Uterus (tissue), 4 donors: ENCODE measurements around the gene MORN4. TPM values are rescaled to one million over a fixed set of nuclear protein-coding genes. Genes with fewer than 3 reads are reported as not detected.

ENCODE experiments used
- DNase-seq, 2 donors: peaks; one replicate each; pipeline ENCODE4 v3.0.0-alpha.2; 2019 to 2020
- H3K27ac ChIP-seq, 2 donors: fragments of 200-600 bp; sonication (generic); 1 replicate in 1 of 2; 2 replicates in 1 of 2; pipeline ENCODE4 v1.5.1; 2016 to 2018
- H3K27me3 ChIP-seq, 2 donors: fragments of 200-600 bp; sonication (generic); one replicate each; pipeline ENCODE4 v1.5.1; 2018 to 2019; ENCODE audit warnings: control low read depth in 1 of 2
- H3K36me3 ChIP-seq, 2 donors: fragments of 200-600 bp; sonication (generic); one replicate each; pipeline ENCODE4 v1.5.1; 2019; ENCODE audit warnings: control low read depth in 1 of 2
- H3K4me1 ChIP-seq, 2 donors: fragments of 200-600 bp; sonication (generic); one replicate each; pipeline ENCODE4 v1.5.1; 2018 to 2019; ENCODE audit warnings: control low read depth in 1 of 2
- H3K4me3 ChIP-seq, 2 donors: fragments of 200-600 bp; sonication (generic); 1 replicate in 1 of 2; 2 replicates in 1 of 2; pipeline ENCODE4 v1.5.1; 2018 to 2019; ENCODE audit warnings: mild to moderate bottlenecking in 1 of 2
- H3K9me3 ChIP-seq, 2 donors: fragments of 200-600 bp; sonication (generic); one replicate each; pipeline ENCODE4 v1.5.1; 2019; ENCODE audit warnings: control low read depth in 1 of 2
- CTCF ChIP-seq, 4 experiments: fragments of 200-600 bp in 2 of 4; fragments of 450-650 bp in 2 of 4; sonication (generic) in 2 of 4; IDR thresholded peaks; one replicate each; pipeline ENCODE4 v1.5.1; 2016 to 2019; ENCODE audit warnings: antibody characterized with exemption in 4 of 4, mild to moderate bottlenecking in 2 of 4, moderate library complexity in 1 of 4
- POLR2A ChIP-seq, 2 donors: fragments of 450-650 bp; IDR thresholded peaks; one replicate each; pipeline ENCODE4 v1.6.1; 2016; ENCODE audit warnings: antibody characterized with exemption in 2 of 2, mild to moderate bottlenecking in 1 of 2, moderate library complexity in 1 of 2
- intact Hi-C: fragments of 100-400 bp; cut with DNase I; formaldehyde crosslinking; loops from one replicate; pipeline ENCODE4 v1.15.1; 2023; ENCODE audit warnings: low total_unique reads
- total RNA-seq, 4 donors: library from RNA; depleted of rRNA in 3 of 4; stranded (reverse); fragments of >200 nt in 3 of 4; gene quantifications; one replicate each; pipeline versions ENCODE4 v1.1.0 to v1.2.4, GENCODE V29; 2014 to 2023
- donor health status: DM: yes; HTN: yes; CAD: no.

MORN4 gene
- total RNA-seq: 10 to 100 TPM in 3 of 4 donors, 1 to 10 TPM in 1; 3.1 to 11.5 (median 10.8) TPM

GRCh38 chr10:97632949-97633884, at the start of gene MORN4:
TSS of gene MORN4 (minus strand) at chr10:97633500. CDS start at chr10:97619653, 13,847 bp downstream.
- intact Hi-C loops: no loop called here
- H3K27me3 ChIP-seq: no peaks in the 10 kb centered on the region
- no peaks in the 10 kb centered on the region for H3K4me1 ChIP-seq
- H3K36me3 ChIP-seq: no peaks in the 10 kb centered on the region
- peak; percentile 92 to 93 for DNase-seq
- H3K4me3 ChIP-seq: peak within 1 kb of the TSS; percentile 58 to 75
- peak in 2 of 4 experiments; percentile 3 to 6 for TF ChIP-seq CTCF (IDR thresholded peaks at IDR 0.05)
- no peak for TF ChIP-seq POLR2A (IDR thresholded peaks at IDR 0.05)
- no peaks in the 10 kb centered on the region for H3K9me3 ChIP-seq
- peak within 1 kb of the TSS; percentile 50 to 55 for H3K27ac ChIP-seq

GRCh38 chr10:97682042-97682441, 48.7 kb upstream of the MORN4 start:
- TF ChIP-seq POLR2A (IDR thresholded peaks at IDR 0.05) (no peak), CTCF (IDR thresholded peaks at IDR 0.05) (no peak)
- Histone ChIP-seq H3K4me1 (peaks cover 6 to 7% of the 10 kb centered on the region in 2 donors), H3K36me3 (no peaks in the 10 kb centered on the region), H3K27me3 (no peaks in the 10 kb centered on the region), H3K27ac (peak overlapping the region; percentile 12 to 35), H3K9me3 (no peaks in the 10 kb centered on the region), H3K4me3 (no peak overlapping the region)
- intact Hi-C loops: no loop called here
- no peak for DNase-seq

- intact Hi-C loops: loop anchor here (5.0 kb wide), 1 partner anchor 53 kb away; no protein-coding TSS in a partner anchor
- H3K4me1 ChIP-seq: peaks cover 0 to under 1% of the 10 kb centered on the region in 2 donors
Measured at GRCh38 chr10:97679594-97679993, 46.3 kb upstream of the MORN4 start.

DNA sequence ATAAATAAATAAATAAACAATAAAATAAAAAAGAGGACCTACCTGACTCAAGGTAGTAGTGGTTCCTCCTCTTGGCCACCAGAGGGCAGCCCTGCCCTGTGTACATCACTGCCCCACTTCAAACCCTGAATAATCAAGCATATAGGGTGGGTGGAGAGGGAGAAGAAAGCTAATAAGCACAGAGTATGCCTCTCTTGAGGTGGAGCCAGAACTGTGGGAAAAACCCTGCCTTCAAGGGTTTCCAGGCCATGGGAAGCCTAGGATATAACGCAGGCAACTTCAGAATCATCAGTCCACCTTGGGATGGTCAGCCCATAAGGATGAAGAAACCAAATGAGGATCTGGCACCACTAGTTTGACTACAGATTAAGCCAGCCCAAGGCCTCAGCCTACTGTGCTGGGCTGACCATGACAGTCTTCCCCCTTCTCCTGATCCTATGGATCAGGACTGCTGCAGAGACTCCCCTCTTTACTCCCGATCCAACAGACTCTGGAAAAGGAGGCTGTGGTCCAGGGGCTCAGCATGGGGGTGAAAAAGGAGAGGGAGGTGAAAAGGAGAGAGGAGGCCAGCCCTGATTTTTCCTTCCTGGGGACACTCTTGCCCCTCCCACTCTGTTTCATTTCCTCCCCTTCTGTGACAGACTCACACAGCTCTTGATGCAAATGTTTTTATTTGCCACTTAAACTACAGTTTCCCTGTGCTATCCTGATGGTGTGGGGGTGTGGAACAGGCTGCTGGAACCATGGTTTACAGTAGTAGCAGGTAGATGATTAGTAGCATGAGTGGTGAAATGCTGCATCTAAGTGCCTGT, 43.7 kb upstream of the MORN4 start:
- Histone ChIP-seq H3K4me1 (no peaks in the 10 kb centered on the region), H3K4me3 (no peak overlapping the region), H3K9me3 (no peaks in the 10 kb centered on the region), H3K27me3 (no peaks in the 10 kb centered on the region), H3K27ac (no peak overlapping the region), H3K36me3 (no peaks in the 10 kb centered on the region)
- DNase-seq: peak; percentile 28 to 30
- TF ChIP-seq POLR2A (IDR thresholded peaks at IDR 0.05) (no peak), CTCF (IDR thresholded peaks at IDR 0.05) (peak; percentile 70 to 87 (median 78))
- intact Hi-C loops: loop anchor here (5.0 kb wide), 1 partner anchor 55 kb away; no protein-coding TSS in a partner anchor

More at GRCh38 chr10:97679594-97679993, 46.3 kb upstream of the MORN4 start:
- TF ChIP-seq CTCF (IDR thresholded peaks at IDR 0.05) (no peak), POLR2A (IDR thresholded peaks at IDR 0.05) (no peak)
- Histone ChIP-seq H3K36me3 (no peaks in the 10 kb centered on the region), H3K9me3 (no peaks in the 10 kb centered on the region), H3K27ac (no peak overlapping the region), H3K4me3 (no peak overlapping the region), H3K27me3 (no peaks in the 10 kb centered on the region)
- no peak for DNase-seq
